ENCODE data around the gene NFKBIL1. TPM values are rescaled to one million over a fixed set of nuclear protein-coding genes. Genes with fewer than 3 reads are reported as not detected.

NFKBIL1 gene
- total and polyA plus RNA-seq, 2 of the 4 experiments (the other 2 are of a cell fraction) = 7.8 to 10.8 TPM

DNA sequence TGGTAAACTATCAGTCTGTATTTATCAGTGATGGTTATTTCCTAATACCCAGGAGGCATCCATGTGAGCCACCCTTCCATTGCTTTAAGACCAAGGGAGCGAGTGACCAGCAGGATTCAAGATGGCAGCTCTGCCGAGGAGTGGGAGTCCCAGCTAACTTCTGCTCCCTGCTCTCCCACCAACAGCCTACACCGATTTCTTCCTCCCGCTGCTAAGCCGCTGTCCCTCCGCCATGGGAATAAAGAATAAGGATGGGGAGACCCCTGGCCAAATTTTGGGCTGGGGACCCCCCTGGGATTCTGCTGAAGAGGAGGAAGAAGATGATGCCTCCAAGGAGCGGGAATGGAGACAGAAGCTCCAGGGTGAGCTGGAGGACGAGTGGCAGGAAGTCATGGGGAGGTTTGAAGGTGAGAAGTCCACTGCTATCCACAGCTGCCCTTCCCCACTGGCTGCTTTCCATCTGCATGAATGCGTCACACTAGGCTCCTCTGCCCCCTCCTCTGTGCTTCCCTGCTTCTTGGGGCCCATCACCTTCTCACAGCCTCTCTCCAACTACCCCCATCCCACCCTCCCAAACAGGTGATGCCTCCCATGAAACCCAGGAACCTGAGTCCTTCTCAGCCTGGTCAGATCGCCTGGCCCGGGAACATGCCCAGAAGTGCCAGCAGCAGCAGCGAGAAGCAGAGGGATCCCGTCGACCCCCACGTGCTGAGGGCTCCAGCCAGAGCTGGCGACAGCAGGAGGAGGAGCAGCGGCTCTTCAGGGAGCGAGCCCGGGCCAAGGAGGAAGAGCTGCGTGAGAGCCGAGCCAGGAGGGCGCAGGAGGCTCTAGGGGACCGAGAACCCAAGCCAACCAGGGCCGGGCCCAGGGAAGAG is 10.3 kb downstream of the NFKBIL1 start (continued):
- TF ChIP-seq MAFK (IDR thresholded peaks at IDR 0.05; ENCODE audit: low read depth, low read length) = no peak

- ATAC-seq (ENCODE audit: low read depth) (no peak), DNase-seq (no peak)
- Histone ChIP-seq H4K8ac (ENCODE audit: low read depth in 2 of 2, low read length in 2 of 2) (no peak overlapping the region), H3K9me3 (ENCODE audit: control insufficient read depth, insufficient read depth, low read length) (no peaks in the 10 kb centered on the region), H3K23ac (ENCODE audit: low read depth, low read length) (no peak overlapping the region), H2BK120ac (ENCODE audit: low read depth, low read length) (no peak overlapping the region), H3K4me3 (ENCODE audit: insufficient read depth, low read depth, low read length) (no peak overlapping the region), H3K27me3 (ENCODE audit: control insufficient read depth, insufficient read depth, low read length) (no peaks in the 10 kb centered on the region), H2AFZ (replicated peaks; ENCODE audit: low read length, poor library complexity) (no peak overlapping the region), H4K91ac (ENCODE audit: insufficient read depth, low read depth, low read length) (no peak overlapping the region), H3K79me1 (ENCODE audit: low read depth in 1 of 2, low read length in 2 of 2) (peaks cover 12 to 23% of the 10 kb centered on the region in 2 experiments), H4K5ac (ENCODE audit: low read depth, low read length) (no peak overlapping the region), H3K4me2 (ENCODE audit: low read depth, low read length) (no peak overlapping the region), H4K20me1 (ENCODE audit: insufficient read depth, low read length) (no peaks in the 10 kb centered on the region), H2BK20ac (ENCODE audit: low read depth, low read length) (no peak overlapping the region), H3K9ac (ENCODE audit: low read depth, low read length) (no peak overlapping the region), H2AK9ac (replicated peaks; ENCODE audit: low read depth, low read length, poor library complexity) (no peak overlapping the region), H2BK15ac (ENCODE audit: low read depth, low read length) (no peak overlapping the region), H3K56ac (ENCODE audit: extremely low read depth, insufficient read depth, low read length) (no peak overlapping the region), H2AK5ac (ENCODE audit: low read depth, low read length) (no peak overlapping the region), H3K27ac (ENCODE audit: insufficient read depth, low read length) (no peak overlapping the region), H3K18ac (ENCODE audit: low read depth, low read length) (no peak overlapping the region), H2BK5ac (ENCODE audit: low read depth, low read length, poor library complexity, severe bottlenecking) (no peak overlapping the region), H3K4me1 (ENCODE audit: control insufficient read depth, insufficient read depth, low read length) (peaks cover 18% of the 10 kb centered on the region), H3K36me3 (ENCODE audit: control insufficient read depth, insufficient read depth, low read length) (peaks cover 33% of the 10 kb centered on the region), H3K9me1 (ENCODE audit: insufficient read depth, low read length) (peaks cover 19% of the 10 kb centered on the region; the same call in 1 of the 2 replicates), H3K14ac (replicated peaks; ENCODE audit: low read depth, low read length) (no peak overlapping the region), H3K4ac (ENCODE audit: low read depth, low read length) (no peak overlapping the region)
- no TSS peak for BruUV-seq (replicated peaks)
- dilution Hi-C loops (cut with HindIII; ENCODE audit: low sequenced_read_pairs, unreplicated experiment) (no loop called here), intact Hi-C loops (cut with micrococcal nuclease) (no loop called here), in situ Hi-C loops (cut with MboI; ENCODE audit: low sequenced_read_pairs) (no loop called here)
- ChIA-PET POLR2A (ENCODE audit: unreplicated experiment) (no interaction called here), CTCF (no interaction called here)
- WGBS, 2 experiments (ENCODE audit: extremely low coverage in 2 of 2, insufficient read length in 1 of 2) = 93% methylated on average over 5 of the region's 8 CpGs; no CpG with 5 or more reads in 1 of the 2 experiments
- no peak for TF ChIP-seq BHLHE40 (IDR thresholded peaks at IDR 0.05; ENCODE audit: low read depth, low read length)
- TF ChIP-seq, protein P1, sequence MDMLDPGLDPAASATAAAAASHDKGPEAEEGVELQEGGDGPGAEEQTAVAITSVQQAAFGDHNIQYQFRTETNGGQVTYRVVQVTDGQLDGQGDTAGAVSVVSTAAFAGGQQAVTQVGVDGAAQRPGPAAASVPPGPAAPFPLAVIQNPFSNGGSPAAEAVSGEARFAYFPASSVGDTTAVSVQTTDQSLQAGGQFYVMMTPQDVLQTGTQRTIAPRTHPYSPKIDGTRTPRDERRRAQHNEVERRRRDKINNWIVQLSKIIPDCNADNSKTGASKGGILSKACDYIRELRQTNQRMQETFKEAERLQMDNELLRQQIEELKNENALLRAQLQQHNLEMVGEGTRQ (IDR thresholded peaks at IDR 0.05; ENCODE audit: low read depth, low read length) = no peak
- no peak for TF ChIP-seq POLR2A (IDR thresholded peaks at IDR 0.05; ENCODE audit: low read depth, low read length)
- no peak for TF ChIP-seq NFE2L2 (IDR thresholded peaks at IDR 0.05; ENCODE audit: low read depth, low read length)
- TF ChIP-seq, protein P2, sequence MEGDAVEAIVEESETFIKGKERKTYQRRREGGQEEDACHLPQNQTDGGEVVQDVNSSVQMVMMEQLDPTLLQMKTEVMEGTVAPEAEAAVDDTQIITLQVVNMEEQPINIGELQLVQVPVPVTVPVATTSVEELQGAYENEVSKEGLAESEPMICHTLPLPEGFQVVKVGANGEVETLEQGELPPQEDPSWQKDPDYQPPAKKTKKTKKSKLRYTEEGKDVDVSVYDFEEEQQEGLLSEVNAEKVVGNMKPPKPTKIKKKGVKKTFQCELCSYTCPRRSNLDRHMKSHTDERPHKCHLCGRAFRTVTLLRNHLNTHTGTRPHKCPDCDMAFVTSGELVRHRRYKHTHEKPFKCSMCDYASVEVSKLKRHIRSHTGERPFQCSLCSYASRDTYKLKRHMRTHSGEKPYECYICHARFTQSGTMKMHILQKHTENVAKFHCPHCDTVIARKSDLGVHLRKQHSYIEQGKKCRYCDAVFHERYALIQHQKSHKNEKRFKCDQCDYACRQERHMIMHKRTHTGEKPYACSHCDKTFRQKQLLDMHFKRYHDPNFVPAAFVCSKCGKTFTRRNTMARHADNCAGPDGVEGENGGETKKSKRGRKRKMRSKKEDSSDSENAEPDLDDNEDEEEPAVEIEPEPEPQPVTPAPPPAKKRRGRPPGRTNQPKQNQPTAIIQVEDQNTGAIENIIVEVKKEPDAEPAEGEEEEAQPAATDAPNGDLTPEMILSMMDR (conservative IDR thresholded peaks at IDR 0.05; ENCODE audit: low read depth, low read length) = no peak
- no peak for TF ChIP-seq SMC3 (IDR thresholded peaks at IDR 0.05; ENCODE audit: low read depth, low read length)
- TF ChIP-seq MXI1 (IDR thresholded peaks at IDR 0.05; ENCODE audit: borderline replicate concordance, low read depth, low read length) = no peak
- no peak for TF ChIP-seq RAD21 (IDR thresholded peaks at IDR 0.05; ENCODE audit: low read length)
- TF ChIP-seq RCOR1 (IDR thresholded peaks at IDR 0.05; ENCODE audit: insufficient replicate concordance, low read length) = no peak
- no peak for TF ChIP-seq ELK1 (IDR thresholded peaks at IDR 0.05; ENCODE audit: borderline replicate concordance, low read depth, low read length)
- TF ChIP-seq CHD1 (IDR thresholded peaks at IDR 0.05; ENCODE audit: low read depth, low read length) = no peak
- no peak for TF ChIP-seq MAFK (IDR thresholded peaks at IDR 0.05; ENCODE audit: low read depth, low read length)
- TF ChIP-seq FOS (IDR thresholded peaks at IDR 0.05; ENCODE audit: low read depth, low read length) = no peak
These were observed 10.9 kb downstream of the NFKBIL1 start for GRCh38 chr6:31558318-31558625.

Measured in IMR-90 (cell line).